ENCODE measurements around the gene SCAF8.
"Not testable (repeated sequence)": the region's sequence is repeated elsewhere in the genome, so short reads cannot be mapped to it uniquely, and the experiment has no call there.

The SCAF8 gene

GRCh38 chr6:154733183-154733625, at the start of gene SCAF8:
SCAF8 (plus strand) TSS chr6:154733416; CDS start chr6:154733901, 485 bp downstream.
- peak; percentile 30 for DNase-seq (ENCODE audit: low read depth)

- no peak for DNase-seq (ENCODE audit: low read depth)
These were observed 49.3 kb upstream of the SCAF8 start for GRCh38 chr6:154683756-154684523.

- no peak for DNase-seq (ENCODE audit: low read depth)
These were observed 47.1 kb upstream of the SCAF8 start for GRCh38 chr6:154686162-154686561.

GRCh38 chr6:154689493-154690255, 43.5 kb upstream of the SCAF8 start:
- no peak for DNase-seq (ENCODE audit: low read depth)

GRCh38 chr6:154690857-154691256, 42.4 kb upstream of the SCAF8 start:
- DNase-seq (ENCODE audit: low read depth), result no peak

GRCh38 chr6:154696661-154697060, 36.6 kb upstream of the SCAF8 start:
- DNase-seq (ENCODE audit: low read depth), result no peak

GRCh38 chr6:154703124-154703523, 30.1 kb upstream of the SCAF8 start:
- DNase-seq (ENCODE audit: low read depth), result no peak

- DNase-seq (ENCODE audit: low read depth), result no peak
These were observed 27.6 kb upstream of the SCAF8 start for GRCh38 chr6:154705471-154706113.

- no peak for DNase-seq (ENCODE audit: low read depth)
These were observed 26.8 kb upstream of the SCAF8 start for GRCh38 chr6:154706389-154706788.

- DNase-seq (ENCODE audit: low read depth), result no peak
These were observed 23.6 kb upstream of the SCAF8 start for GRCh38 chr6:154709621-154710020.

GRCh38 chr6:154710689-154711088, 22.5 kb upstream of the SCAF8 start:
- no peak for DNase-seq (ENCODE audit: low read depth)

GRCh38 chr6:154715446-154715845, 17.8 kb upstream of the SCAF8 start:
- DNase-seq (ENCODE audit: low read depth), result no peak

- not testable (repeated sequence) for DNase-seq (ENCODE audit: low read depth)
These were observed 16.9 kb upstream of the SCAF8 start for GRCh38 chr6:154716350-154716749.

GRCh38 chr6:154719433-154719832, 13.8 kb upstream of the SCAF8 start:
- DNase-seq (ENCODE audit: low read depth), result no peak

GRCh38 chr6:154719854-154720253, 13.4 kb upstream of the SCAF8 start:
- no peak for DNase-seq (ENCODE audit: low read depth)

- DNase-seq (ENCODE audit: low read depth), result peak; percentile 35
These were observed 11.8 kb upstream of the SCAF8 start for GRCh38 chr6:154721460-154721859.

GRCh38 chr6:154726887-154727286, 6.3 kb upstream of the SCAF8 start:
- no peak for DNase-seq (ENCODE audit: low read depth)

GRCh38 chr6:154731296-154732218, 1.7 kb upstream of the SCAF8 start:
- DNase-seq (ENCODE audit: low read depth), result no peak

GRCh38 chr6:154732538-154733182, 556 bp upstream of the SCAF8 start:
- peak; percentile 33 for DNase-seq (ENCODE audit: low read depth)

GRCh38 chr6:154733626-154734382, 588 bp downstream of the SCAF8 start:
- peak; percentile 82 for DNase-seq (ENCODE audit: low read depth)

All from GM04503 (cell line).